GM06990 (cell line): Measurements from ENCODE around the gene ROBO1.

ENCODE experiments used
- DNase-seq: peaks from one replicate; pipeline ENCODE4 v3.0.0-alpha.2; 2011; ENCODE audit not compliant: insufficient read length; ENCODE audit errors: extremely low read depth
- H3K27me3 ChIP-seq: replicated peaks from 2 replicates; pipeline ENCODE4 v1.6.0; 2011; ENCODE audit warnings: low read length; ENCODE audit not compliant: control insufficient read depth, insufficient read depth
- H3K36me3 ChIP-seq: 2 replicates; pipeline ENCODE4 v1.5.1; 2011; ENCODE audit warnings: low read length; ENCODE audit not compliant: control insufficient read depth, insufficient read depth
- H3K4me3 ChIP-seq: replicated peaks from 2 replicates; pipeline ENCODE4 v1.5.1; 2011; ENCODE audit warnings: low read depth, mild to moderate bottlenecking, control low read depth, low read length
- TF ChIP-seq, protein P1 (sequence below): IDR thresholded peaks from 2 replicates; pipeline ENCODE4 v1.5.1; 2011; ENCODE audit warnings: low read length, control low read depth, mild to moderate bottlenecking, inconsistent platforms; ENCODE audit not compliant: insufficient read depth, poor library complexity, severe bottlenecking

The ROBO1 gene

DNA sequence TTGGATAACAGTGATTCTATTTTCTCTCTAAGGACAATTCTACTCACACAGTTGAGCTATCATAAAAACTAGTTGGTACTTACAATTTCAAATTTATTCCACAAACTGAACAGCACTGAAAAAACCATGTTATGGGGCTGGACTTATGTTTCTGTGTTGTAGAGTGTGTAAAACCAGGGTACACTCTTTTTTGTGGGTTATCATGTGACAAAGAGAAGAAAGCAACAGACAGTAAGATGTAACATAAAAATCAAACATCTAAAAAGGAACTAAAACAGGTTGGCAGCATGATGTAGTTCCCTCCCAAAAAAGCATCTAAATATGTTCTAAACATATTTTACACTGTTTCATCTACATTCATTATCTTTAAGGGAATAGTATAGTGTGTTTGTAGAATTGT, 757.9 kb downstream of the ROBO1 start:
- DNase-seq = no peak
- TF ChIP-seq, protein P1, sequence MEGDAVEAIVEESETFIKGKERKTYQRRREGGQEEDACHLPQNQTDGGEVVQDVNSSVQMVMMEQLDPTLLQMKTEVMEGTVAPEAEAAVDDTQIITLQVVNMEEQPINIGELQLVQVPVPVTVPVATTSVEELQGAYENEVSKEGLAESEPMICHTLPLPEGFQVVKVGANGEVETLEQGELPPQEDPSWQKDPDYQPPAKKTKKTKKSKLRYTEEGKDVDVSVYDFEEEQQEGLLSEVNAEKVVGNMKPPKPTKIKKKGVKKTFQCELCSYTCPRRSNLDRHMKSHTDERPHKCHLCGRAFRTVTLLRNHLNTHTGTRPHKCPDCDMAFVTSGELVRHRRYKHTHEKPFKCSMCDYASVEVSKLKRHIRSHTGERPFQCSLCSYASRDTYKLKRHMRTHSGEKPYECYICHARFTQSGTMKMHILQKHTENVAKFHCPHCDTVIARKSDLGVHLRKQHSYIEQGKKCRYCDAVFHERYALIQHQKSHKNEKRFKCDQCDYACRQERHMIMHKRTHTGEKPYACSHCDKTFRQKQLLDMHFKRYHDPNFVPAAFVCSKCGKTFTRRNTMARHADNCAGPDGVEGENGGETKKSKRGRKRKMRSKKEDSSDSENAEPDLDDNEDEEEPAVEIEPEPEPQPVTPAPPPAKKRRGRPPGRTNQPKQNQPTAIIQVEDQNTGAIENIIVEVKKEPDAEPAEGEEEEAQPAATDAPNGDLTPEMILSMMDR = no peak
- no peaks in the 10 kb centered on the region for H3K27me3 ChIP-seq
- no peaks in the 10 kb centered on the region for H3K36me3 ChIP-seq
- H3K4me3 ChIP-seq = no peak overlapping the region

DNA sequence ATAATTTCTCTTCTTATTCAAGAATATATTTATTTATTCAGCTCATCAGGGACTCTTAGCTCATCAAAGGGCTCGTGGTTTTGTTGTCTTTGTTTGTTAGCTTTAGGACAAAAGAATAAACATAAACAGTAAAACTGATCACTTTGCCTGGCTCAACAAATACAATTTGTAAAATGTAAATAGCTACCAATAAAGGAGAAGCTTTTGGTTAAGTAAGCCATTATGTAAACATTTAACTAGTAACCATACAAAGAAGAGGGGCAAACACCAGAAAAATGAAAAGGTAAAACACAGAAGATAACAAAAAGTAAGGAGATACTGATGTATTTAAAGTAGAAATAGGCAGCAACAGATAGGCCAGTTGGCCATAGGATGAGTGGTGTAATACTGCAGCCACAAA, 761.7 kb downstream of the ROBO1 start:
- TF ChIP-seq, protein P1 = no peak
- no peaks in the 10 kb centered on the region for H3K36me3 ChIP-seq
- no peak overlapping the region for H3K4me3 ChIP-seq
- no peaks in the 10 kb centered on the region for H3K27me3 ChIP-seq
- no peak for DNase-seq

DNA sequence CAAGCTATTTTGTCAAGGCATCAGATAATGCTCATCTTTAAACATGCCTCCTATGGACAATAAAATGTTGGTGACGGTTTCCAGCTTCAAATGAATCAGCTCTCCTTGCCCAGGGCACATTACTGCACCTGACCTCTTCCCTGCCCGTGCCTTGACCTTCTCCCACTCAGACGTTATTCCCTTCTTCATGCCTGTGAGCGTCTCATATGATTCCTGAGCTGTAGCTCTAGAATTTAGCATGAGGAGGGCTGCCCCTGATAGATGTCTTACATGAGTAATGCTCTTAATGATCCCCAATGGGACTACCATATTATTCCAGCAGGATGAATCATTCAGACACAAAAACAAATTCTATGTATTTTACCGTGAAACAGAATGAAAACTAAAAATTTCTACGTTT, 762.7 kb downstream of the ROBO1 start:
- no peaks in the 10 kb centered on the region for H3K36me3 ChIP-seq
- TF ChIP-seq, protein P1 = no peak
- H3K4me3 ChIP-seq = no peak overlapping the region
- H3K27me3 ChIP-seq = no peaks in the 10 kb centered on the region
- DNase-seq = no peak

DNA sequence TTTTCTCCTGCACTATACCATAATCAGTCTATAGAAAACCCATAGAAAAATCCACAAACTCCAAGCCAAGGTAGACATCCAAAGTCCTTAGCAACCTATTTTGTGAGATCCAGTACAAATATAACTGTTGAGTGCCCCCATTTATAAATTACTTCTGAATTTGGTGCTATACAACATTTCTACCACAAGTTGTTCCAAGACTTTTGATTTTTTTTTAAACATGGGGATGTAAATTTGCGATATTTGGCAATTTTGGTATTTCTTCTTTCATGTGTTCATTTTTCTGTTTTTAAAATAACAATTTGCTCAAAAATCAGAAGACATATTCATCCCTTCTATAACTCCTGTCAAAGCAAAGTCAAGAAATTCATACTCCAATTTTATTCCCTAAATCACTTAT, 763.8 kb downstream of the ROBO1 start:
- Histone ChIP-seq H3K4me3 (no peak overlapping the region), H3K27me3 (no peaks in the 10 kb centered on the region), H3K36me3 (no peaks in the 10 kb centered on the region)
- TF ChIP-seq, protein P1 = no peak
- DNase-seq = no peak

DNA sequence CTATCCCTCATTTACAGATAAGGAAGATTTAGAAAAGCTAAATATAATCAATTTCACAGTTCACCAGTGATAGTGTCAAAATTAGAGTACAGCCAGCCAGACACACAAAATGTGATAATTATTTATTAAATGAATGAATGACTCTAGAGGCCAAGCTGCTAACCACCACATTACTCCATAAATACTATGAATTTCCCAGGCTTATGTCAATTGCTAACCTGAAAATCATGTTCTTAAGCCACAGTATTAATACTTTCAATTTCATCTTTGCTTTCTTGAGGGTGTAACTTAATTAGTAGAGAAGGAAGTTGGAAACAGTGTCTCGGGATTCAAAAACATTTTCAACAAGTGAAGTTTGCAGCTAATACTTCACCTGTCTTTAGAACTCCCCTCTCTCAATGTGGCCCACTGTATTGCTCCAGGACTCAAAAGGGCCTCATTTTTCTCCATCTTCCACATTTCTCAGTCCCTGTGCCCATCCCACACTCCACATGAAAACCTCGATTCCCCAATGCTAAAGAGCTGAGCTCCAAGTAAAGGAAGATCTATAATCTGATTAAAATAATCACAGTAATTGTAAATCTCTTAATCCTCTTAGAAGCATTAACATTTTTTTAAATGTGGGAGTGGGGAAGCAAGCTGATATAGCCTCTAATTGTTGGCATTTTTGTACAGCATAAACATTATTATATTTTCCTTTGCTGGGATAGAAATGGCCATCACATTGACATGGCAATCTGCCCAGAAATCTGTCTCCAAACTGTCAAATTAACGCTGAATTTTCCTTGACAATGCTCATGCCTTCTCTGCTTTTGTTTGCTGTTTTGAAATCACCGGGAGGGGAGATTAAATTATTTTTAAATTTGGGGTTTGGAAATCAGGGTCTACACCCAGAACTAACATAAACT, 765.1 kb downstream of the ROBO1 start:
- TF ChIP-seq, protein P1 = no peak
- H3K4me3 ChIP-seq = no peak overlapping the region; the same call in 1 of the 2 replicates
- H3K36me3 ChIP-seq = no peaks in the 10 kb centered on the region
- no peaks in the 10 kb centered on the region for H3K27me3 ChIP-seq
- no peak for DNase-seq

DNA sequence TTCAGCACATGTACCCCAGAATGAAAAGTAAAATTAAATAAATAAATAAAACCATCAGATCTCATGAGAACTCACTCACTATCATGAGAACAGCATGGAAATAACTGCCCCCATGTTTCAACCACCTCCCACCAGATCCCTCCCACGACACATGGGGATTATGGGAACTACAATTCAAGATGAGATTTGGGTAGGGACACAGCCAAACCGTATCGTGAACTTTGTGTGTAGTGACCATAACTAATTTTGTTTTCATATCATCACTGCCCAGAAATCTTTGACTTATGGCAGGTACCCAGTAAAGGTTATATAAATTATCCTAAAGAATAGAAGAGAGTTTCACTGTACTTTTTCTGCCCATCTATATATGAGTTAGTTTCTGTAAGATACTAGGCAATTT, 766.5 kb downstream of the ROBO1 start:
- TF ChIP-seq, protein P1 = no peak
- no peak for DNase-seq
- Histone ChIP-seq H3K27me3 (no peaks in the 10 kb centered on the region), H3K36me3 (no peaks in the 10 kb centered on the region), H3K4me3 (no peak overlapping the region)
